GM03348 (cell line): Measurements from ENCODE around the gene DENND1B.
"Not testable (repeated sequence)": the region's sequence is repeated elsewhere in the genome, so short reads cannot be mapped to it uniquely, and the experiment has no call there.

ENCODE experiments used
- DNase-seq: peaks from one replicate; pipeline ENCODE4 v3.0.0; 2012; ENCODE audit warnings: low spot score

DENND1B gene

DNA sequence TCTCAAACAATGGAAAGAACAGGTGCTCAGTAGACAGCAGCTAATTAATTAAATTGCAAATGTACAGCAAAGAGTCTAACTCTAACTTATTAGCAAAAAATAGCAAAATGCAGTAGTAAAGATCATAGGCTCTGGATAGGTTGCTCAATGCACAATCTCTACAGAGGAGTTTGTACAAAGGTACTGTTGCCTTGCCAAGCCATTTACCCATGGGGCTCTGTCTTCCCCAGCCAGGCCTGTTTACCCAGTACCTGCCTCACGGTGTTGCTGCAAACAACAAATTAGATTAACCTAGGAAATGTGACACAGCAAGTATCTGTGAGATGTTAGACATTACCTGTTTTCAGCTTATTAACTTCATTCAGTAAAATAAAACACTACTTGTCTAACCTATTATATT, 222.0 kb downstream of the DENND1B start:
- DNase-seq, result no peak

DNA sequence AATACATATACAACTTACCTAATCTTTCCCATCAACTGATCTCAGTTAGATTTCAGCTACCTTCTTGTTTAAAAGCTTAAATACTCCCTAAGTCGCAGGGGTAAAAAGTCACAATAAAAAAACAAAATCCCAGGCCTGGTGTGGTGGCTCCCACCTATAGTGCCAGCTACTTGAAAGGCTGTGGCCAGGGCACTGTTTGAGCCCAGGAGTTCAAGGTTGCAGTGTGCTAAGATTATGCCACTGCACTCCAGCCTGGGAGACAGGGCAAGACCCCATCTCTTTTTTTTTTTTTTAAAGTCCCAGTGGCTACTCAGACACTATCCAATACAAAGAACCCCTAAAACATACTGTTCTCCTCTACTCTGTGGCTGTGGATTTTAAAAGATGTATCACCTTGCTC, 228.3 kb downstream of the DENND1B start:
- DNase-seq, result no peak

DNA sequence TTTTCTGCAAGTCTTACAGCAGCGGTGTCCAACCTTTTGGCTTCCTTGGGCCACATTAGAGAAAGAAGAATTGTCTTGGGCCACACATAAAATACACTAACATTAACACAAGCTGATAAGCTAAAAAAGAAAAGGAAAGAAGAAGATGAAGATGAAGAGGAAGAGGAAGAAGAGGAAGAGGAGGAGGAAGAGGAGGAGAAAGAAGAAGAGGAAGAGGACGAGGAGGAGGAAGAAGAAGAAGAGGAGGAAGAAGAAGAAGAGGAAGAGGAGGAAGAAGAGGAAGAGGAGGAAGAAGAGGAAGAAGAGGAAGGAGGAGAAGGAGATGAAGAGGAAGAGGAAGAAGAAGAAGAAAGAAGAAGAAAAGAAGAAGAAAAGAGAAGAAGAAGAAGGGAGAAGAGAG, 230.7 kb downstream of the DENND1B start:
- no peak for DNase-seq

DNA sequence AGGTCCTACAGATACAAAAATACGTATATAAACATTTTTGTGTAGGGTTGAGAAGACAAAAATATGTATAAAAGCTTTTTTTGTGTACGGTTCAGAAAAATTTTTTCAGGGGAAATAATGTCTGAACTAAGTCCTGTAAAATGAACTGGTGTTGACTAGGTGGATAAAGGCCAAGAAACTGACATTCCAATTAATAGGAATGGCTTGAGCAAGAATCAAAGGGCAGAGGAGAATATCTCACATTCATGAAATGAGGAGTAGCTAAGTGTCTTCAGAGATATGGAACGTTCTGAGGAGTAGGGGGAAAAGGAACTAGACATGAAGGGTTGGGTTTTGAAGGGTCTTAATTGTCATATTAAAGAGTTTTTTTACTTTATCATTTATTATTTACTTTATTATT, 231.2 kb downstream of the DENND1B start:
- no peak for DNase-seq

DNA sequence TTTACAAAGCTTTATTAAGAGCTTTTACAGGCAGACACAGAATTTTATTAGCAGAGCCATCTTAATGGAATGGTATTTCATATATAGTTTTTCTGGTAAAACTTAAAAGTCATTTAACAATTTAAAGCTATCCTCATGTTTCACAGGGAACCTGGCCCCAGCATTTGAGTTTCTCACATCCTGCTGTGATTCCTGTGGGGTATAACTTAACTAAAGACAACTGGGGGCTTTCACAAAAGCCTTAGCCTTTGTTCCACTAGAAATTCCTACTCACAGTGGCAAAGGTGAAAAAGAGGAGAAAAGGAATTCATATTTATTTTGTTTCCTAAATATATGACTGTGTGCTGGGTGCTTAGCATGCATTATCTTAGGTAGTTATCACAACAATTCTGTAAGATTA, 233.9 kb downstream of the DENND1B start:
- DNase-seq, result no peak

DNA sequence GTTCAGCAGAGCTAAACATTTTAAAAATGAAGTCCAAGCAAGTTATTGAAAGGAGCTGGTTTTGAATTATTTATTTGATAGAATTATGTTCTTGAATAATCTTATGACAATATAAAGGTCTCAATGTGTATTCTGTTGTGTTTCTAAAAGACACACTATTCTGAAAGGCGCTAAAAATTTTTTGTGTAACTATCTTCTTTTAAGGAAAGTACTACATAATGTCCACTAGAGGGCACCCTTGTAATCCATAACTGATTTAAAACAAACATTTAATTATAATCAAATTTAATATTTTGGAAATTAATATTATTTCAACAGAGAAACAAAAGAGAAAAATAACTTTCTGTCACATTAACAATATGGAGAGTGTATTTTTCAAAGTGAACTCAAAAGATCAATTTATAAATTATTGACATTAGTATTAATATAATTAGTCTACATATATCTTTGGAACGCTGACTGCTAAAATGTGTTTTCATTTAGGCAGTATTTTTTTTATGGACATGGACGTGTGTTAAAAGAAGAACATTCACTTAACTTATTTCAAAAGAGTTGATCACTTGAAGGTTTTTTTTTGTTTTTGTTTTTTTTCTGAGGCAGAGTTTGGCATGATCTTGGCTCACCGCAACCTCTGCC, 248.4 kb downstream of the DENND1B start:
- peak; percentile 15 for DNase-seq

DNA sequence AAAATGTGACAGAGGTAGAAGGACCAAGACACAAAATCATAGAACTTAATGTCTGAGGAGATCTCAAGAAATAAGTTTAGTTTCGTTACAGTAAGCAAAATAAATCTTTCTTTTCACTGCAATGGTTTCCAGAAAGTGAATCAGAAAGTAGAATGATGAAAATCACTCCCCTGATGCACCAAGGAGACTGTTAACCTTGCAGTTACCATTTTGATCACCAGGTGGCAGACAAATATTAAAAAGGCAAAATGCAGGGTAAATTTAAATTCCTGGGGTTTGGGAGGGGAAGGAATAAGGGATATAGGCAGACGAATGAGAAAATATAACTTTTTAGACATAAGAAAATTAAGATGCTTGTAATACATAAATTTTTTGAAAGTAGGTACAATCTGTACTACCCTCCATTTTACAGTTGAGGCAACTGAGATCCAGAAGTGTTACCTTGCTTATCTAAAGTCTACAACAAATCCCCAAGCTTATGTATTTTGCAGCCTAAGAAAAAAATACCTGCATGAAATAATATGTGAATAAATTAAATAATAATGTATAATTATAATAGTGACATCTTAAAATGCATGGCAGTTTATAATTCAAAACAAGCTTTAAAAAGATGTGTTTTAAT, 254.1 kb downstream of the DENND1B start:
- DNase-seq, result peak; percentile 43

DNA sequence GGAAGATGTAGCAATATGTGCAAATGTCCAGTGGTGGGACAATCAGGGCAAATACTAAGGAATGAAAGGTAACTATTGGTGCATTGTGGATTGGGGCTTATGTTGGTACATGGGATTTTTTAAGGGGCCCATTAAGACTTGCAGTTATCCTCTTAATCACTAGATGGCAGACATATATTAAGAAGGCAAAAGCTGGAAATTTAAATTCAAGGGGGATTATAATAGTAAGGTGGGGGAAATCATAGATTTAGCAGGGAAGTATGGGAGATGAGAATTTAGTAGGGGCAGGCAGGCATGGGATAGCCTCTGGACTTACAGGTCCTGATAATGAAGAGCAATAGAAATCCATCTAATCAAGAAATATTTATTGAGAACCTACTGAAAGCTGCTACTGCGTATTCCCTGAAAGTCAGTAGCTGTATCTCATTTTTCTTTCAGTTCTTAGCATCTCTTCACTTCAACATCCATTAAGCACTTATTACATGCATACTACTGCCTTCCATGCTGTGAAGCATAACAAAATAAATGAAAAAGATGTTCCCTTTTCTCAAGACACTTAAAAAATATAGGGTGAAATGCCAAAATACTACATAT, 255.4 kb downstream of the DENND1B start:
- DNase-seq, result peak; percentile 11

DNA sequence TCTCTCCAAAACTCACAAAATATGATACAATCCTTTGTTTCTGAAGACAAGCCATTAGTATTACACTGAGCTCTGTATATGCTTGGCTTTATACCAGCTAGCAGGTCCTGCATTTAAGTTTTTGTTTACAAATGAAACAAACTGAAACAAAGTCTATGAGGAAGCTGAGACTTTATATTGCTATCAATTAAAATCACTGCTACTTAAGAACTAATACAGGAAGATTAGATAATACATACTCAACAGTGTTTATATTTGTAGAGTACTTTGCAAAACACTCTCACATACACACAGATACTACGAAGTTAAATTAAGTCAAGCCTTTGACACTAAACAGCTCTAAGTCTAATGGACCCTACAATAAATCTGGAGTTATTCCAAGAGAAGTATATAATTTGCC, 259.9 kb downstream of the DENND1B start:
- no peak for DNase-seq

DNA sequence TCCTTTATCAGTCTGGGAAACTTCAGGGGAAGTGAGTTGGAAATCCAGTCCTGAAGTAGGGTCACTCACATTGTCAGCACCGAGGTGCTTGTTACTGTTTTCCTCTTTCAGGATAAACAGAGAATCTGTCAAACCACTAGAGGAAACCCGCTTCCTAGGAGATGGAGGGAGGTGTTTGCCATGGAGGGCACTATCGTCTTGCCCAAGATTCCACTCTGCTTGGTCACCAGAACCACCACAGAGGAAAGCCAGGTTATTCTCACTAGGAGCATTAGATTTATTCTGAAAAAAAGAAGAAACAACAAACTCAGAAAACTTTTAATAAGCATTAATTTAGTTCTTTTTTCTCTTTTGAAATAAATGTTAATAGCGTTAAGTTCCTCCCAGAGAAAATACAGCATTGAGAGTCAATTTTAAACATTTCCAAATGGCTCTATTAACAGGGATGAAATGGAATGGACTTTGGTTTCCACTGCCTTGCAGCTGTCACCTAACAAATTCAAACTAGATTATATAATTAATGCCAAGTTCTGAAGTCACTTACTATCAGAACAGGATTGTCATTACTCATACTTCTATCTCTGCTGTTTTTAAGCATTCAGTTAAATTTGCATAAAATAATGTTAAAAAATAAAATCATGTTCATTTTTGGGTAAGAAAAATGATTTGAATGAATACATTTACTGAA, 264.4 kb downstream of the DENND1B start:
- DNase-seq, result no peak

DNA sequence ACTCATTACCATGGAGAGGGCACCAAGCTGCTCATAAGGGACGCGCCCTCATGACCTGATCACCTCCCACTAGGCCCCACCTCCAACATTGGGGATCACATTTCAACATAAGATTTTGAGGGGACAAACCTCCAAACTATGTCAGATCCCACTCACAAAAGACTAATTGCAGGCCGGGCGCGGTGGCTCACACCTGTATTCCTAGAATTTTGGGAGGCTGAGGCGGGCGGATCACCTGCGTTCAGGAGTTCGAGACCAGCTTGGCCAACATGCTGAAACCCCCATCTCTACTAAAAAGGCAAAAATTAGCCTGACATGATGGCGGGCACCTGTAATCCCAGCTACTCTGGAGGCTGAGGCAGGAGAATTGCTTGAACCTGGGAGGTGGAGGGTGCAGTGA, 278.6 kb downstream of the DENND1B start:
- DNase-seq, result no peak

DNA sequence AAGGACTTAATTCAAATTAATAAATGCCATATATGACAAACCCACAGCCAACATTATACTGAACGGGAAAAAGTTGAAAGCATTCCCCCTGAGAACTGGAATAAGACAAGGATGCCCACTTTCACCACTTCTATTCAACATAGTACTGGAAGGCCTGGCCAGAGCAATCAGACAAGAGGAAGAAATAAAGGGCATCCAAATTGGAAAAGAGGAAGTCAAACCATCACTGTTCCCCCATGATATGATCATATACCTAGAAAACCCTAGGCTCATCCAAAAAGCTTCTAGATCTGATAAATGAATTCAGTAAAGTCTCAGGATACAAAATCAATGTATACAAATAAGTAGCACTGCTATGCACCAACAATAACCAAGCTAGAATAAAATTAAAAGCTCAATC, 283.8 kb downstream of the DENND1B start:
- DNase-seq, result not testable (repeated sequence)

DNA sequence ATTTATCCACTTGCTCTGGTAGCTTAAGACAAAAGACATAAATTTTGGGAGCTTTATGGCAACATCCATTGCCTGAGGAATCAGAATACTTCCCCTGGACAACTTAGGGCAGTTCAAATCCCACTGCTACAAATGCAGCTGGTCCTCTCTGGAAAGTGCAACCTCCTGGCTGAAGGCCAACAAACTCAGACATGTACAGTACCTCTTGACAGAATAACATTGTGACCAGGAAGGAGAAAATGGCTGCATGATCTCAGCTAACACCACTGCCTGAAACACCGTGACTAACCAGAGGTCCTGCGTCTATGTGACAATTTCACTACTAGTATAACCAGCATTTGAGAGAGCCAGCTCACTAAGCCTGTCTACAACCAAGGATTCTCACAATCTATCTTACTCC, 288.3 kb downstream of the DENND1B start:
- no peak for DNase-seq

DNA sequence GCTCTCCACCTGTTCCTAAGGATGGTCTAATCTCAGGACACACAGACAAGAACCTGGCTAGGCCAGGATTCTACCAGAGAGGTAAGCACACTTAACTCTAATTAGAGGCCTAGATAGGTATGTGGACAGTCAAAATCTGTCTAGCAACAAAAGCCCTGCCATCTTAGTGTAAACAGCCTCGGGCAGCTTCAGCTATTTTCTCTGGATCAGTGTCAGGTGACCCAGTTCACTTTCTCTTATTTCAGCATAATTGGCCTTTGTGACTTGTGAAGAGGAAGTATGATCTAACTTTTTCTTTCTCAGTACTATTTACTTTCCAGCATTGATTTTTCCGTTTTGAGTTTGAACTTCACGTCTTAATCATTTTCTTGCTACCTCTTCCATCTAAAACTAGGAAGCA, 289.5 kb downstream of the DENND1B start:
- no peak for DNase-seq

DNA sequence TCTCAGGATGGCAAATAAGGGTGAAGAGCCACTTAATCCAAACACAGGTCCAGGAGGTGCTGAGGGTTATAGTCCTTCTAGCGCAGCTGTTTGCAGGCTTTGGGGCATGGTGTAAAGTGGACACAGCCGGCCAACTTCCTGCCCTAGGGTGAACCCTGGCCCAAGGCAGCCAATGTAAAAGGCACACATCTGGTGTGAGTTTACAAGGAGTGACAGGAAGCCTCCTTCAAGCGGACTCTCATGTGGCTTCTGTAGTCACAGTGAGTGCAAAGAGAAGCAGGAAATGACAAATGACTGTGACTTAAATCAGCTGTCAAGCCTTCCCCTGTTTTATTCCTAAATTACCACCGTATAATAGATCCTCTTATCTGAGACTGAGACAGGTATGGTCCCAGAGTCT, 294.2 kb downstream of the DENND1B start:
- no peak for DNase-seq

DNA sequence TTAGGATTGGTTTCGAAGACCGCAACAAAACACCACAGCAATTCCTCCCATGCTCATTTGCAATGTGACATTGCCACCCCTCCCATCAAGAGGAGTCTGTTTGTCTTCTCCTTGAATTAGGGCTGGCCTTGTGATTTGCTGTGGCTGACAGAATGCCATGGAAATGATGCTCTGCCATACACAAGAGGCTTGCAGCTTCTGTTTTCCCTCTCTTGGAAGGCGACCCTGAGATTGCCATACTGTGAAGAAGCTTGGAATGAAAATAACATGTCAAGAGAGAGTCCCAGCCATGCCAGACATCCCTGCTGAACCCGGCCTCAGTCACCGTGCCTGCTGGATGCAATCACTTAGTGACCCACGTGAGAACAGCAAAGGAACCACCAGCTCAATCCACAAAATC, 294.8 kb downstream of the DENND1B start:
- DNase-seq, result no peak

DNA sequence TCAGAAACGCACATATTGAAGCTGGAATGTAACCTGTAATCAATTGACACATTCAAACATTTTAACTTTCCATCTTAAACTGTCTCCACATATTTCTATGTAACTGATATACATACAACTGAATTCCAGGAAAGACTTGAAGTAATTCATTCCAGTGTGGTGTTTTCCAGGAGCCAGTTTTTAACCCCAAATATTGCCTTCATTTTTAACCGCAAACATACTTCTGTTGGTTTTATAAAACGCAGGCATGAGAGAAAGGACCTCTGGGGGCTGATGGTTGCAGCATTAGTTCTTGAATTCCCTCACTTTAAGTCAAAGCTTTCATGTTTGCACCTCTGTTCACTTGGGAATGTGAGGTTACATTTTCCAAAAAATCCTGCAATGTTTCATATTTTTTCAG, 303.1 kb downstream of the DENND1B start:
- no peak for DNase-seq

DNA sequence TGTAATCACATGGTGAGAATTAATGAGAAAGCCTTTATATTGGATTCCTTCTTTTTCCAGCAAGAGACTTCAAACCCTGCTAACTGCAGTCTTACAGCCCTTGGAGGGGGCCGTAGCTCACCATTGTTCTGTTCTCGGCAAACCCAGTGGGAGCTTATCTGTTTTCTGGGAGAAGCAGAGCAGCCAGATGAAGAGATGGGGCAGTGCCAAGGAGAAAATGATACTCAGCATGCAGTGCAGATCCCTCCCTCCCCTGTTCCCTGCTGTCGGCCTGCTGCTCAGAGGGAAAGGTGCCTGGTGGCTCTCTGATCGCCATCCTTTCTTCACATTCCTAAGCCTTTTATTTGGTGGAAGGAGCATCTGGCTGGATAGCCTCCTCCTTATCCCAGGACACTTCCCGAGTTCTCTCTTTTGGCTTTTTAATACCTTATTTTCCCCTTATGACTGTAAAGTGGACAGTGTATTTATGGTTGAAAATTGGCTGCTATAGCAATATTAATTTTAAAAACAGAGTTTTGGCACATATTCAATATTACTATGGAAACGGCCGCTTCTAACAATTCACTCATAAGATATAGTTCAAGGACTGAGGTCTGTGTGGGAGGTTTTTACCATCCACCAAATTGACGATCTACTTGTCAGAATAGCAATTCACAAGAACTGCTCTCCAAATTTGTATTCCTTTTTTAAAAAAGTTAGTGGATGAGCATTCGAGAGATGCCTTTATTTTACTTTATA, 303.9 kb downstream of the DENND1B start:
- DNase-seq, result peak; percentile 9

DNA sequence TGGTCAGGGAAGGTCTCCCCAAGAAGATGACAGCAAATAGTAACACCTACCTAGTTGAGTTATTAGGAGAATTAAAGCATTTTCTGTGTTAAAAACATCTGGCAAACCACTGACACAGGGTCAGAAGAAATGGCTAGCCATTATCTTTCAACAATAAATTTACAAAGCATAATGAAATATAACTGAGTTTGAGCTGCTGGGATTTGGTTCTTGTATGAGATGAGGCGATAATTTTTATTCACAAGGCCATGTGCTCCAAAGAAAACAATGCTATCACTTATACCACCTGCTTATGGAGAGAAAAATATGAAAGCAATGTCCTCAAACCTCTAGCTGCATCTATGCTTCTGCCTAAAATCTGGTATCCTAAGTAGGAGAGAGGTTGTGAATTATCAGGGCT, 304.9 kb downstream of the DENND1B start:
- DNase-seq, result no peak

DNA sequence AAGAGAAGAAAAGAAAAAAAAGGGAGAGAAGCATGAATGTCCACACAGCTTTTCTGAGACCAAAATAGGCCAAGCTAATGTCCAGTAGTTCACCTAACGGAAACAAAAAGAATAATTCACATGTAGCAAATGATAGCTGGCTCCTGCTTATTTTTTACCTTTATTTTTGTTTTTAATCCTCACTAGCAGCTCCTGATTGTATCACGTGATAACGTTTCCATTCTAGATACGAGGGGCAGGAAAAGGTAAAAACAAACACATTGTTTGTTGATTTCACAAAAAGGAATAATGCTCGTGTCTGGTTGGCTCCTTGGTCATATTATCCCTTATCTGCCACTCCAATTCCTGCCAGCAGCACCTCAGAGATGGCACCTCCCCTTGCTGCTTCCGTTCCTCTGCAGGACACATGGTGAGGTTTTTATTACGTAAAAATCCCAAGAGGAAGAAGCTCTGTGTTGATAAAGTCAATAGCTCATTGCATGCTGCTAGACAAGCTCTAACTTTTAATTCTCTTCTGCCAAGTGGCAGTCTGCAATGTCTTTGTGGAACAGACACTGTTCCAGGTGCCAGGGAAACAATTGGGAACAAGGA, 305.6 kb downstream of the DENND1B start:
- no peak for DNase-seq

DNA sequence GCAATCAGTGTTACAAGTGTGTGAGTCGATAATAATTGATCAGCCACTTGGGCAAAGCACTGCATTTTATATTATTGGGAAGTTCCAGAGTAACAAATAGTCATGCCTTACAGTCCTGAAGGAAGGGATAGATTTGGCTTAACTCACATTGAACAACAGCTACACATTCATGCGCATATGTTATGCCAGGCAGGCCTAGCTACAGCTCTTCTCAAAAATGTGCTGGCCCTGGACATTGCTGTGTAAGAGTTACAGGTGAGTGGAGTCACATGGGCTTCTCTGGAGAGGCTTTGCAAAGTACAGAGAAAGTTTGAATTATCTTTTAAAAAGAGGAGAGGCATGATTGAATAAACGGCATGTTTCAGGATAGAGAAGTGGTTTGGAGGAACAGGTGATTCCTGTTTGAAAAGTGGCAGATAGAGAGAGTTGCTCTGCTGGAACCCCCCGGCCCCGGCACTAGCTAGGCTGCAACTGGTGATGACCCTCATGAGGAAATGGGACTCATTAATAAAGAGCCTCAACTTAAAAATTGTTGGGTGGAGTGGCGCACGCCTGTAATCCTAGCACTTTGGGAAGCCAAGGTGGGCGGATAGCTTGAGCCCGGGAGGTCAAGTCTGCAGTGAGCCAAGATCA, 306.6 kb downstream of the DENND1B start:
- no peak for DNase-seq

DNA sequence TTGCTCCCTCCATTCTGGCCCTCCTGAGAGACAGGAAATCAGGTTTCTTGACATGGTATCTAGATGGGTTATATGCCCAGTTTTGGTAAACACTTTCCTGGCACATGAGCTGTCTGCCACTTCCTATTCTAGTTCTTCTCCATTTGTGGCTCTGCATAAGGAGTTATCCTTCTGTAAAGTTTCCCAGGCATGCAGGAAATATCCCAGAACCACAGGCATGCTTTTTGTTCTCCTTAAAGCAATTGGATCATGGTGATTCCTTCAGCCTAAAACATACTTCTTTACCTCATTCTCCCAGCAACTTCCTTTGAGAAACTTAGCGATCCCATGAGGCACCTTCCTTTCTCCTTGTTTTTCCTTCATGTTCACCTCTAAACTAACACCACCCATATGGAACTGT, 307.4 kb downstream of the DENND1B start:
- peak; percentile 49 for DNase-seq
